Tongue (tissue), 2 donors: Measurements from ENCODE around the gene DISP2. TPM values are rescaled to one million over a fixed set of nuclear protein-coding genes. Genes with fewer than 3 reads are reported as not detected.

ENCODE experiments used
- DNase-seq: peaks from one replicate; pipeline ENCODE4 v3.0.0-alpha.2; 2015
- total RNA-seq: library from RNA; depleted of rRNA; stranded (reverse); fragments of >200 nt; gene quantifications from one replicate; pipeline ENCODE4 v1.2.3, GENCODE V29; 2014

Gene DISP2
- total RNA-seq, 1 donor from 2014 or later, result 4.1 TPM

- DNase-seq, result no peak
Observed at GRCh38 chr15:40344217-40344616, 13.8 kb upstream of the DISP2 start.

DNA sequence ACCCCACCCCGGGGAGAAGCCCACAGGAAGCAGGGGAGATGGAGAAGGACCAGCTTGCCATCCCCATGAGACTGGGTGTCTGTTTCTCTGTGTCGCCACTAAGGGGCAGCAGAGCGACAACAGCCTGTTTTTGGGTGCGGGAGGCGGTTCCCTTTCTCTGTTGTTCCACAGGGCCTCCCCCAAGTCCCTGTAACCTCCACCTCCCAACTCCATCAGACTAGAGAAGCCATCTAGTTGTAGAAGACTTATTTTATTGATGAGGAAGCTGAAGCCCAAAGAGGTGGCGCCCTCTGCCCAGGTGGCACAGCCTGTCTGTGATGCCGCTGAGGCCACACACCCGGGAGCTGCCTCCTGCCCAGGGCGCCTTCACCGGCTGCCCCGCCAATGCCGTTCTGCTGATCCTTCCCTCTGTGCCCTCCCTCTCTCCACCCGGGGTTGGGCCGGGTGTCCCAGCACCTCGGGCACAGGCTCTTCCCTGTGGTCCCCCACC lies 13.3 kb upstream of the DISP2 start:
- DNase-seq, result peak; percentile 67

GRCh38 chr15:40345225-40345866 lies 12.7 kb upstream of the DISP2 start:
- DNase-seq, result no peak

DNA sequence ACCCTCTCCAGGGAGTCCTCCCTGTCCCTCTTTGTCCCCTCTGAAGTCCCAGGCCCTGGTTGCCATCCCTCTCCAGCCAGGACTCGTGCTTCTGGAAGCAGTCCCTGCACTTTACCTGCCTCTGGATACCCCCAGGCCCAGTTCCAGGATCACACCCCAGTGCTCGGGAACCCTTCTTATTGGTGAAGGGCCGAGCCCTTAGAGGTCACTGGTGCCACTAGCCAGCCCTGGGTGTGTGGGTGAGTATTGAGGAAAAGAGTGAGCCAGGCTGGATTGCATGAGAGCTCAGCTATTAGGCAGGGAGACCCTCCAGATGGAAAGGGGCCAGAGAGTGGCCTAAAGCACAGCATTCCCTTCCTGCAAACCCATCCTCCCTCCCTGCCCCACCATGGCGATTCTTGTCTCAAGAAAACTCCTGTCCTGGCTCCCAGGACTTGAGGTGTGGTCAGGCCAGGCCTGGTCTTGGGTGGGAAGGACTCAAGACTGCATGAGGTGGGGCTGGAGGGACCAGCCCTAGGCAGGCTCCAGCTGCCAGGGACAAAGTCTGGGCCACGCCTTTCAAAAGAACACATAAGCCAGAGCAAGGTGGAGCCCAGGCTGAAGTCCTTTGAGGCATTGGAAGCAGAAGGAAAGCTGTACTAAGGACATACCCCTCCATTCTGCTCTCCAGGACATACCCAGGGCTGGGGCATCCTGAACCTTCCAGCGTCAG lies 12.0 kb upstream of the DISP2 start:
- no peak for DNase-seq

DNA sequence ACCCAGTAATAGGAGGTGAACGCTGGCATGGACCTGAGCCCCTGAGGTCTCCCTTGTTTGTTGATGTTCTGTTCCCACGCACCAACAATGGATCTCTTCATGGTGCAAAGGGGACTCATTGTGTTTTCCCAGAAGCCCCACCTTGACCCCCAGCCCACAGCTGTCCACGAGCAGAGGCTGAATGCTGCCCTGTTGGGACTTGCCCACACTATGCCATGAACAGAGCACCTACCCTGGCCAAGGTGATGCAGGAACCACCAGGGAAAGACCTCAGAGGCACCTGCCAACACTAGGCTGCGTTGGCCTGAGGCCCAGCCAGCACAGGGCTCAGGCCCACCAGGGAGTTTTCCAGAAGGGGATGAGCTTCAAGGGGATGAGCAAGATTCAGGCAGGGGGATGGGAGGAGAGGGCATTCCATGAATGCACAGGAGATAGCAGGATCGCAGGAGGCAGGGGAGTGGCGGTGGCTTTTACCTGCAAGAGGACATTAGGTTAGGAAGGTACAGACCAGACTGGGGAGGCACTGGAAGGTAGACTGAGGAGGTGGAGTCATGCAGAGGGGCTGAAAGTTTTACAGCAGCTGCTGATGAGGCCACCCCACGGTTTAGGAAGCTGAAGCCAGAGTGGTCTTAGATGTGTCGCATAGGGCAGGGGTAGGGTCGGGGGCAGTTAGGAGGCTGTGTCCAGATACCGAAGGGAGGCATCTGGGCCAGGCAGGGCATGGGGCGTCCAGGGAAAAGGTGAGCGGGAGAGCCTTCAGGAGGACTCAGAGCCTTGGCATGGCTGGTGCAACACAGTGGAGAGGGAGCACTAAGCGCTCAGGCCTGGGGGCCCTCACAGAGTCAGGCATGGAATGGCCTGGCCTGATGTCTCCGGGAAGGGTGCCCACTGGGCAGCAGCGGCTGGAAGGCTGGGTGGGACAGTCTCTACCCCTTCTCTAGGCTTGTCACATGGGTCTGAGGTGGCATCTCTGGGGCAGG lies 11.2 kb upstream of the DISP2 start:
- DNase-seq, result no peak

- no peak for DNase-seq
Observed at GRCh38 chr15:40347559-40348473, 10.2 kb upstream of the DISP2 start.

- DNase-seq, result no peak
Observed at GRCh38 chr15:40348474-40348870, 9.5 kb upstream of the DISP2 start.

GRCh38 chr15:40349163-40349562 lies 8.9 kb upstream of the DISP2 start:
- no peak for DNase-seq

DNA sequence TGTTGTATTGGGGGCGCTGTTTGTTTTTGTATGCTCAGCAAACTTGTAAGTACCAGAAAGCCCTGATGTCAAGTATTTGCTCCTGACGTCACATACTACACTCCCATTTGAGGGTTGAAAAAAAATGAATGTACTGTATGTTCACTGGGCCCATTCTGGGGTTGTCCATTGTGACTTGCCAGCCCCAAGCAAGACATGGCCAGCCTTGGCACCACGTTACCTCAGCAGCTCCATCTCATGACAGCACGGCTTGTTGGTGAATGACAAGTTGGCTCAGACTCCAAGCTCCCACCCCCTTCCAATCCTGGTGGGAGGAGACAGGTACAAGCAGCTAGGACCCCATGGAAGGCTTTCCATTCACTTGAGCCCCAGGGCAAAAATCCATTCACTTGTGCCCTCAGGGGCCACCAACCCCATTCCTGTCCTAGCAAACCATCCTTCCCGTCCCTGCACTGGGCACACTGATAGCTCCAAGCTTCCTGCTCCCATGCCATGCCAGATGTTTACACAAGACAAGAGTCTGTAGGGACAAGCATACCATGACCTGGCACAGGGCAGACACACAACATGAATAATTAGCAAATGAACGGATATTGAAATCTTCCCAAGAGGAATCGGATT lies 5.6 kb upstream of the DISP2 start:
- DNase-seq, result no peak

DNA sequence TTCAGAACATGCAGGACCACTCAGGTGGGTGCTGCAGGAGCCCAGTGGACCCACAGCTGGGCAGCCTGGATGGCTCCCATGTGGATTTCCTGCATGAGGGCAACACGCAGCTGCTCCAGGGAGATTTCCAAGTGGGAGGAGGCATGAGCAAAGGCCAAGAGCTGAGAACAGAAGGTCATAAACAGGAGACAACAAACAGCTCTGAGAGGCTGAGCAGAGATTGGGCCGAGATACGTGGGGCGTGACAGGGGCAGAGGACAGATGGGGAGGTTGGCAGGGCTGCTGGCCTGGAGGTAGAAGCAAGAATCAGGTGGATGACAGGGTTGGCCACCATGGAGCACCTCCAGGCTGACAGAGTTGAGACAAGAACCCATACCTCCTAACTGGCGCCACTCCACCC lies 4.3 kb upstream of the DISP2 start:
- no peak for DNase-seq

- DNase-seq, result peak; percentile 58
Observed at GRCh38 chr15:40354408-40355171, 3.4 kb upstream of the DISP2 start.

DNA sequence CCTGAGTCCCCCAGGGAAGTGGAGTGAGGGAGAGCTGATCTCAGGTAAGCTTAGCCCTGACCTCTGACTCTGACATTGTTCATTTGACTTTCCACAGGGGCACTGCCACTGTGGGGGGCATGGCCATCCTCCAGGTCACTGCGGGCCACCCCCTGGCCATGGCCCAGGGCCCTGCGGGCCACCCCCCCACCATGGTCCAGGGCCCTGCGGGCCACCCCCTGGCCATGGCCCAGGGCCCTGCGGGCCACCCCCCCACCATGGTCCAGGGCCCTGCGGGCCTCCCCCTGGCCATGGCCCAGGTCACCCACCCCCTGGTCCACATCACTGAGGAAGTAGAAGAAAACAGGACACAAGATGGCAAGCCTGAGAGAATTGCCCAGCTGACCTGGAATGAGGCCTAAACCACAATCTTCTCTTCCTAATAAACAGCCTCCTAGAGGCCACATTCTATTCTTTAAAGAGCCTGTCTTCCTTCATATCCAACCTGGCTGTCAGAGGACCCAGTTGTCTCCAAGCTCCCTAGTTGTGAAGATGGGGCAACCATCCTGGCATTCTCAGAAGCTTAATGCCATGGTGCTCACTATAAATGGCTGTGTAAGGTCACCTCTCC lies 1.9 kb upstream of the DISP2 start:
- DNase-seq, result no peak

GRCh38 chr15:40357246-40357645 lies 773 bp upstream of the DISP2 start:
- DNase-seq, result no peak

DNA sequence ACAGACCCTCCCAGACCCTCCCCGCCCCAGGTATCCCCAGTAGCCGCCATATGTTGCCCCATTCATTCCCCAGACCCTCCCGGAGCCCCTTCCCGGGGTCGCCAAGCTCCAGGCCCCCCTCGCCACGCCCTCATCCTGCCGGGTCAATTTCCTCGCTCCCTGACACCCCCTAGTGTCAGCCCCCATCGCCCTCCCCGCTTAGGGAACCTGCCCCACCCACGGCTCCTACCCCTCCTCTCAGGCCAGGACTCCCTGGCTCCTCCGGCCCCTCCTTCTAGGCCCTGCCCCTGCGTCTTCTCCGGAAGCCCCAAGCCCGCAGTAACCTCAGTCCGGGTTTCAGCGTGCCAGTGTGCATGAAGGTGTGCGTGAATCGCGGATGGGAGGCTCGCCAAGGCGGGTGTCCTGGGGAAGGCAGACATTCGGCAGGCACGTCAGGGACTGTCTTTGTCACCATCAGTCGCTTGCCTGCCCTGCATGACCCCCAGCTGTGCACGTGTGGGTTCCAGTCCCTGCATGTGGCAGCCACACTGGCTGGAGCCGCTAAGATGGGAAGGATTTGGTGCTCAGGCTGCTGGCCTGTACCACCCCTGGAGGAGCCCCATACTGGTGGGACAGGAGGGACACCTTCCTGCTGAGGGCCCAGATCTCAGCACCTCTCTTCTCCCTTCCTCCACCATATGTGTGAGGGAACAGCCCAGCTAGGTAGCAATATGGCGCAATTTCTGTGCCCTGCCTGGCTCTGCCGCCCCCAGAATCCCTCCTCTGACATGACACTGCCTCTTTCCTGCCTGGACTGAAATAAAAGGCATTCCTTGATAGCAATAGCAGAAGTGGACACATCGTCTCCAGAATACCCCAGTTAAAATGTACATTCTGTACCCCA lies 693 bp downstream of the DISP2 start:
- no peak for DNase-seq

- no peak for DNase-seq
Observed at GRCh38 chr15:40360015-40360414, 2.0 kb downstream of the DISP2 start.

DNA sequence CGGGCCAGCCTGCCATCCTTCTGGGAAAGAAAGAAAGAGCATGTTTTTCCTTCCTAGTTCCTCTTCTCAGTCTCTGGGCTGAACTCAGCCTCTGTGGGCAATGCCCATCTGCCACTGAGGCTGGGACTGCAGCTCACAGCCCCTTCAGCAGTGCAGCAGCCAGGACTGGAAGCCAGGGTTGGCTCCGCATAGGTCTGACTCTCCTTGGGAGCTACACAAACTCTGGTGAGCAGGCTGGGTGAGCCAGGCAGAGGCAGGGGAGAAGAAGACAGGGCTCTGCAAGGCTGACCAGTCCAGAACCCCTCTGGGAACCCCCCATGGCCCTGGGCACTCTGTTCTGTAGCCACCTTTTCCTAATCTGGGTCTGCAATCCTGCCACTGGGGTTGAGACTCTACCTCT lies 3.6 kb downstream of the DISP2 start:
- no peak for DNase-seq

DNA sequence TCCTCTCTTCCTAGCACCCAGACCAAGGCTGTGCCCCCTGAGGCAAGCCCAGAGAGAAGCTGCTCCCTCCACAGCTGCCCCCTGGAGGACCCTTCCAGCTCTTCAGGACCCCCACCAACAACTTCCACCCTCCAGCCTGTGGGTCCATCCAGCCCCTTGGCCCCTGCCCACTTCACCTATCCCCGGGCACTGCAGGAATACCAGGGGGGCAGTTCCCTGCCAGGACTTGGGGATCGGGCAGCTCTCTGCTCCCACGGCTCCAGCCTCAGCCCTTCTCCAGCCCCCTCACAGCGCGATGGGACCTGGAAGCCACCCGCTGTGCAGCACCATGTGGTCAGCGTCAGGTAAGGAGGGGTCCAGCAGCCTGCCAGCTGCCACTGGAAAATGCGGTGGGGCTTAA lies 5.6 kb downstream of the DISP2 start:
- no peak for DNase-seq

DNA sequence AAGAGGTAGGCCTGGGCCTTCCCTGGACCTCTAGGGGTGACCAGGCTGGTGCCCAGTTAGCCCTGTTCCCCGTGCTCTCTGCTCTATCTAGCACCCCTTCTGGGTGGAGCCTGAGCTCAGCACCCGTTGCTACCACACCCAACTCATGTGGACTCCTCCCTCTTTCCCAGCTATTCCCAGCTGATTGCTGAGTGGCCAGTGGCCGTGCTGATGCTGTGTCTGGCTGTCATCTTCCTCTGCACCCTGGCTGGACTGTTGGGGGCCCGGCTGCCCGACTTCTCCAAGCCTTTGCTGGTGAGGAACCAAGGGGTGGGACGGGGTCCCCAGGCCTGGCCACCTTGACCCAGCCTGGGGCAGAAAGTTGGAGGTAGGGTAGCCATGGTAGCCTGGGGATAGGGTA lies 6.2 kb downstream of the DISP2 start:
- DNase-seq, result no peak

DNA sequence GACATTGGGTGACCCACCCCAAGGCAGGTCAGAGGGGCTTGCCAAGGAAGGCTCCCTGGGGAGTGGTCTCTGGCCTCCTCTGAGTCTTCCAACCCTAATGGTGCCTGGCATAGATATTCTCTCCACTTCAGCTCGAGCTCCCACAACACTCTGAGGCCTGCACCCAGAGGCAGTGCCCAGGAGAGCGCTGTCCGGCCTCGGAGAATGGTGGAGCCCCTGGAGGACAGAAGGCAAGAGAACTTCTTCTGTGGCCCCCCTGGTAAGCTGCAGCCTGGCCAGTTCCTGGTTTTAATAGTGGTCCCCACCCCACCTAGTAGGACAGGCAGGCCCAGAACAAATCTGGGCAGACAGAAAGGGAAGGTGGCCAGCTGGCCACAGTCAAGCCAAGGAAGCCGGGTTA lies 7.0 kb downstream of the DISP2 start:
- DNase-seq, result no peak
